Measurements from ENCODE around the gene PDXP.
"Not testable (repeated sequence)": the region's sequence is repeated elsewhere in the genome, so short reads cannot be mapped to it uniquely, and the experiment has no call there.

The PDXP gene

GRCh38 chr22:37658133-37659065 lies at the start of gene PDXP:
Gene PDXP (plus strand): TSS chr22:37658723. CDS start chr22:37658783, 60 bp downstream.
- DNase-seq (ENCODE audit: low read depth in 2 of 2): peak; percentile 96 to 97

- no peak for DNase-seq (ENCODE audit: low read depth in 2 of 2)
These were observed 49.0 kb upstream of the PDXP start for GRCh38 chr22:37609240-37610152.

- DNase-seq (ENCODE audit: low read depth in 2 of 2): not testable (repeated sequence)
These were observed 48.4 kb upstream of the PDXP start for GRCh38 chr22:37610153-37610475.

- DNase-seq (ENCODE audit: low read depth in 2 of 2): no peak
These were observed 47.9 kb upstream of the PDXP start for GRCh38 chr22:37610480-37611129.

GRCh38 chr22:37611207-37611606 lies 47.3 kb upstream of the PDXP start:
- no peak for DNase-seq (ENCODE audit: low read depth in 2 of 2)

GRCh38 chr22:37616201-37617083 lies 42.1 kb upstream of the PDXP start:
- DNase-seq (ENCODE audit: low read depth in 2 of 2): no peak

- no peak for DNase-seq (ENCODE audit: low read depth in 2 of 2)
These were observed 41.1 kb upstream of the PDXP start for GRCh38 chr22:37617431-37617830.

- DNase-seq (ENCODE audit: low read depth in 2 of 2): no peak
These were observed 40.4 kb upstream of the PDXP start for GRCh38 chr22:37618072-37618656.

GRCh38 chr22:37618674-37619073 lies 39.8 kb upstream of the PDXP start:
- no peak for DNase-seq (ENCODE audit: low read depth in 2 of 2)

- no peak for DNase-seq (ENCODE audit: low read depth in 2 of 2)
These were observed 38.5 kb upstream of the PDXP start for GRCh38 chr22:37619991-37620390.

GRCh38 chr22:37621352-37621860 lies 37.1 kb upstream of the PDXP start:
- no peak for DNase-seq (ENCODE audit: low read depth in 2 of 2)

GRCh38 chr22:37623075-37624016 lies 35.2 kb upstream of the PDXP start:
- DNase-seq (ENCODE audit: low read depth in 2 of 2): peak; percentile 54 to 56

- DNase-seq (ENCODE audit: low read depth in 2 of 2): no peak
These were observed 34.5 kb upstream of the PDXP start for GRCh38 chr22:37624017-37624365.

GRCh38 chr22:37624876-37625275 lies 33.6 kb upstream of the PDXP start:
- DNase-seq (ENCODE audit: low read depth in 2 of 2): no peak

GRCh38 chr22:37625737-37626136 lies 32.8 kb upstream of the PDXP start:
- DNase-seq (ENCODE audit: low read depth in 2 of 2): no peak

GRCh38 chr22:37626144-37626543 lies 32.4 kb upstream of the PDXP start:
- no peak for DNase-seq (ENCODE audit: low read depth in 2 of 2)

- no peak for DNase-seq (ENCODE audit: low read depth in 2 of 2)
These were observed 31.9 kb upstream of the PDXP start for GRCh38 chr22:37626556-37627075.

- DNase-seq (ENCODE audit: low read depth in 2 of 2): no peak
These were observed 31.4 kb upstream of the PDXP start for GRCh38 chr22:37627121-37627520.

GRCh38 chr22:37627545-37627944 lies 31.0 kb upstream of the PDXP start:
- peak in 1 of 2 donors; percentile 45 for DNase-seq (ENCODE audit: low read depth in 2 of 2)
